HepG2 (cell line): ENCODE data around the gene CACNA1C. TPM values are rescaled to one million over a fixed set of nuclear protein-coding genes. Genes with fewer than 3 reads are reported as not detected.

Experiments used
- ATAC-seq: fragments of 200-7000 bp; cut with Tn5 transposase; 3 replicates; pipeline ENCODE4 v1.9.1; 2020; ENCODE audit warnings: mild to moderate bottlenecking, moderate library complexity
- BruUV-seq: library from RNA; stranded (reverse); fragments of 400-500 nt; replicated peaks from 2 replicates; lab custom pipeline; 2021; lab: Mats Ljungman, UMichigan
- CTCF ChIA-PET: fragments of 300-600 bp; formaldehyde crosslinking; extraction: SDS; loops from one replicate; lab custom pipeline; 2021; ENCODE audit warnings: low total read pairs, inconsistent platforms, low intra/inter-chr PET ratio; lab: Yijun Ruan, JAX
- POLR2A ChIA-PET: fragments of 350-600 bp; sonication (Branson Sonifier 250); formaldehyde crosslinking; loops from one replicate; lab custom pipeline; 2020; ENCODE audit warnings: antibody characterized with exemption, inconsistent platforms; lab: Yijun Ruan, JAX
- DNase-seq: peaks from one replicate; pipeline ENCODE4 v3.0.0-alpha.2; 2015; ENCODE audit warnings: low spot score
- FAIRE-seq: peaks from 3 replicates; lab custom pipeline; 2011; peaks lifted over from hg19 to GRCh38; lab: Jason Lieb, UNC
- H2AFZ ChIP-seq: one replicate; pipeline ENCODE4 v1.6.1; 2011; ENCODE audit warnings: low read length, inconsistent platforms
- H3K27ac ChIP-seq: fragments of 300-600 bp; 3 replicates; pipeline ENCODE4 v1.8.0; 2011; ENCODE audit warnings: mixed run types, mild to moderate bottlenecking, mixed read lengths, low read length, inconsistent platforms; ENCODE audit not compliant: insufficient read depth; ENCODE audit errors: extremely low read length
- H3K27me3 ChIP-seq, 2 experiments: fragments of 200-600 bp in 1 of 2; 2 replicates in 1 of 2; 3 replicates in 1 of 2; pipeline versions ENCODE4 v1.6.0 to v1.8.0; 2011; ENCODE audit warnings: low read length in 2 of 2, mild to moderate bottlenecking in 2 of 2, moderate library complexity in 2 of 2, inconsistent platforms in 1 of 2; ENCODE audit not compliant: insufficient read depth in 2 of 2, control insufficient read depth in 1 of 2
- H3K36me3 ChIP-seq, 2 experiments: fragments of 200-600 bp in 1 of 2; replicated peaks in 1 of 2; 2 replicates in 1 of 2; 3 replicates in 1 of 2; pipeline versions ENCODE4 v1.5.1 to v1.8.0; 2011; ENCODE audit warnings: low read length in 2 of 2, inconsistent platforms in 1 of 2; ENCODE audit not compliant: insufficient read depth in 2 of 2, control insufficient read depth in 1 of 2
- H3K4me1 ChIP-seq: 2 replicates; pipeline ENCODE4 v1.5.1; 2012; ENCODE audit warnings: low read length, inconsistent platforms; ENCODE audit not compliant: insufficient read depth
- H3K4me2 ChIP-seq: 2 replicates; pipeline ENCODE4 v1.6.0; 2011; ENCODE audit warnings: low read depth, low read length, inconsistent platforms
- H3K4me3 ChIP-seq, 3 experiments: fragments of 200-600 bp in 1 of 3; sonication (generic), shearing (Covaris generic) in 1 of 3; replicated peaks in 1 of 3; 2 replicates each; pipeline ENCODE4 v1.5.1; 2011 to 2016; ENCODE audit warnings: low read length in 3 of 3, inconsistent platforms in 2 of 3, low read depth in 2 of 3, mild to moderate bottlenecking in 2 of 3, control low read depth in 1 of 3, mixed read lengths in 1 of 3; ENCODE audit not compliant: insufficient read depth in 1 of 3
- H3K79me2 ChIP-seq: one replicate; pipeline ENCODE4 v1.6.1; 2011; ENCODE audit warnings: low read length, inconsistent platforms; ENCODE audit not compliant: insufficient read depth
- H3K9ac ChIP-seq: 2 replicates; pipeline ENCODE4 v1.6.0; 2011; ENCODE audit warnings: mild to moderate bottlenecking, low read depth, low read length, inconsistent platforms; ENCODE audit not compliant: insufficient read depth
- H3K9me3 ChIP-seq: 2 replicates; pipeline ENCODE4 v1.5.1; 2012; ENCODE audit warnings: mild to moderate bottlenecking, low read length
- H4K20me1 ChIP-seq: 2 replicates; pipeline ENCODE4 v1.6.0; 2011; ENCODE audit warnings: inconsistent platforms, mild to moderate bottlenecking, low read length, moderate library complexity; ENCODE audit not compliant: insufficient read depth
- FOXO1 ChIP-seq: sonication (generic); formaldehyde crosslinking; IDR thresholded peaks from 2 replicates; pipeline ENCODE4 v1.4.0; 2020; ENCODE audit warnings: missing genetic modification reagents
- GATAD2A ChIP-seq: IDR thresholded peaks from 2 replicates; pipeline ENCODE4 v1.6.1; 2016
- MTF2 ChIP-seq: sonication (generic); formaldehyde crosslinking; IDR thresholded peaks from 2 replicates; pipeline ENCODE4 v1.5.0; 2020; ENCODE audit warnings: missing genetic modification reagents, borderline replicate concordance
- TEAD2 ChIP-seq: sonication (generic); formaldehyde crosslinking; IDR thresholded peaks from 2 replicates; pipeline ENCODE4 v1.9.0; 2021; ENCODE audit warnings: missing genetic modification reagents
- TFDP2 ChIP-seq: sonication (generic); formaldehyde crosslinking; IDR thresholded peaks from 2 replicates; pipeline ENCODE4 v1.4.0; 2020; ENCODE audit warnings: missing genetic modification reagents
- ZNF280D ChIP-seq: sonication (generic); formaldehyde crosslinking; IDR thresholded peaks from 2 replicates; pipeline ENCODE4 v1.5.1; 2020; ENCODE audit warnings: mild to moderate bottlenecking, missing genetic modification reagents
- ZNF292 ChIP-seq: sonication (generic); formaldehyde crosslinking; IDR thresholded peaks from 2 replicates; pipeline ENCODE4 v1.8.1; 2022; ENCODE audit warnings: mild to moderate bottlenecking, low read depth, missing genetic modification reagents, borderline replicate concordance
- ZNF354B ChIP-seq: sonication (generic); formaldehyde crosslinking; IDR thresholded peaks from 2 replicates; pipeline ENCODE4 v1.8.0; 2022; ENCODE audit warnings: mild to moderate bottlenecking, missing genetic modification reagents
- WGBS: methylation state at CpG from one replicate; pipeline ENCODE4 v1.1.6; 2017; ENCODE audit warnings: low lambda C conversion rate; 5-methylcytosine and 5-hydroxymethylcytosine counted together
- in situ Hi-C: cut with HindIII; loops from 2 replicates; pipeline ENCODE4 v1.10.0; 2017; ENCODE audit warnings: low pct_unique_long_range_greater_than_20kb; ENCODE audit not compliant: extremely low pct_ligation_motif_present
- intact Hi-C: fragments of 100-400 bp; cut with micrococcal nuclease; formaldehyde crosslinking; loops from one replicate; pipeline ENCODE4 v1.10.0; 2022; ENCODE audit not compliant: unreplicated experiment
- polyA plus RNA-seq, 8 experiments: library from polyadenylated mRNA; depleted of rRNA in 3 of 8; stranded (reverse) in 7 of 8; unstranded in 1 of 8; fragments of >200 nt; fragmentation: Illumina TruSeq in 4 of 8; extraction: Trizol in 4 of 8; gene quantifications; 2 replicates each; pipeline versions ENCODE4 v1.2.1 to v1.2.3, GENCODE V29; 2011 to 2016; ENCODE audit warnings: low read depth in 4 of 8, missing spikeins in 1 of 8, mixed read lengths in 1 of 8; ENCODE audit not compliant: insufficient read depth in 1 of 8
- total RNA-seq, 5 experiments: library from RNA; depleted of rRNA; stranded (reverse); fragments of >200 nt; fragmentation: Illumina TruSeq; extraction: Trizol; gene quantifications; 2 replicates each; pipeline ENCODE4 v1.2.3, GENCODE V29; 2016; ENCODE audit warnings: low read depth in 1 of 5

CACNA1C gene
- total and polyA plus RNA-seq, 2 of the 13 experiments (the other 11 are each of a cell fraction or from before 2014, with no cell fraction given): not detected

GRCh38 chr12:2666411-2666810 lies 613.6 kb downstream of the CACNA1C start (continued):
- TF ChIP-seq ZNF292 (CRISPR knock-in tag): no peak
- no peak for TF ChIP-seq MTF2
- no peak for TF ChIP-seq GATAD2A (CRISPR knock-in tag)

GRCh38 chr12:2666846-2667245 lies 614.1 kb downstream of the CACNA1C start:
- WGBS: 7% methylated on average over 3 of the region's 3 CpGs
- no peak for ATAC-seq

More at GRCh38 chr12:2666846-2667245, 614.1 kb downstream of the CACNA1C start:
- TF ChIP-seq FOXO1 (CRISPR knock-in tag): no peak
- no peak for TF ChIP-seq TEAD2 (CRISPR knock-in tag)
- no peak for TF ChIP-seq ZNF280D (CRISPR knock-in tag)
- TF ChIP-seq ZNF354B (CRISPR knock-in tag): no peak
- no peak for TF ChIP-seq TFDP2 (CRISPR knock-in tag)
- no peak overlapping the region for H3K27ac ChIP-seq
- H3K79me2 ChIP-seq: no peaks in the 10 kb centered on the region
- H3K4me1 ChIP-seq: no peaks in the 10 kb centered on the region
- H3K27me3 ChIP-seq: peaks cover 3 to 50% of the 10 kb centered on the region in 2 experiments; a peak in 3 of 5 replicates
- no peak overlapping the region for H3K9ac ChIP-seq
- no peaks in the 10 kb centered on the region for H3K36me3 ChIP-seq
- POLR2A ChIA-PET: no interaction called here
- intact Hi-C loops: no loop called here
- in situ Hi-C loops: no loop called here
- no TSS peak for BruUV-seq
- H3K9me3 ChIP-seq: no peaks in the 10 kb centered on the region
- CTCF ChIA-PET: no interaction called here
- H3K4me2 ChIP-seq: no peak overlapping the region
- H4K20me1 ChIP-seq: no peaks in the 10 kb centered on the region
- no peak for FAIRE-seq
- DNase-seq: no peak
- no peak overlapping the region for H2AFZ ChIP-seq
- no peak overlapping the region for H3K4me3 ChIP-seq
